ENCODE measurements around the gene RAET1E. TPM values are rescaled to one million over a fixed set of nuclear protein-coding genes. Genes with fewer than 3 reads are reported as not detected.
A peak's percentile ranks its signal among the peaks of the same experiment; 100 is the strongest.
"Not testable (repeated sequence)": the region's sequence is repeated elsewhere in the genome, so short reads cannot be mapped to it uniquely, and the experiment has no call there.

RAET1E gene
- total RNA-seq, 1 donor from 2014 or later: not detected

GRCh38 chr6:149897015-149897697 is 757 bp downstream of the RAET1E start:
- H3K9me3 Mint-ChIP-seq (ENCODE audit: low read depth): no peaks in the 10 kb centered on the region
- H3K4me1 Mint-ChIP-seq (ENCODE audit: low read depth): peaks cover 39% of the 10 kb centered on the region
- H3K36me3 Mint-ChIP-seq (ENCODE audit: low read depth): no peaks in the 10 kb centered on the region
- no peaks in the 10 kb centered on the region for H3K27me3 Mint-ChIP-seq (ENCODE audit: low read depth)
- H3K27ac Mint-ChIP-seq (ENCODE audit: unreplicated experiment): peak overlapping the region; percentile 93
- no peak for DNase-seq (ENCODE audit: low spot score)
- peak overlapping the region; percentile 60 for H3K4me3 Mint-ChIP-seq (ENCODE audit: unreplicated experiment)
- no peak for TF ChIP-seq CTCF (IDR thresholded peaks at IDR 0.05)

GRCh38 chr6:149896491-149896890 is 1.4 kb downstream of the RAET1E start:
- no peak for TF ChIP-seq CTCF (IDR thresholded peaks at IDR 0.05)
- Mint-ChIP-seq H3K4me1 (ENCODE audit: low read depth) (peaks cover 39% of the 10 kb centered on the region), H3K27ac (ENCODE audit: unreplicated experiment) (peak overlapping the region; percentile 93), H3K9me3 (ENCODE audit: low read depth) (no peaks in the 10 kb centered on the region), H3K36me3 (ENCODE audit: low read depth) (no peaks in the 10 kb centered on the region), H3K4me3 (ENCODE audit: unreplicated experiment) (no peak overlapping the region), H3K27me3 (ENCODE audit: low read depth) (no peaks in the 10 kb centered on the region)
- no peak for DNase-seq (ENCODE audit: low spot score)

GRCh38 chr6:149895833-149896271 is 2.1 kb downstream of the RAET1E start:
- peak overlapping the region; percentile 93 for H3K27ac Mint-ChIP-seq (ENCODE audit: unreplicated experiment)
- no peaks in the 10 kb centered on the region for H3K9me3 Mint-ChIP-seq (ENCODE audit: low read depth)
- no peak for DNase-seq (ENCODE audit: low spot score)
- no peaks in the 10 kb centered on the region for H3K36me3 Mint-ChIP-seq (ENCODE audit: low read depth)
- H3K27me3 Mint-ChIP-seq (ENCODE audit: low read depth): no peaks in the 10 kb centered on the region
- no peak overlapping the region for H3K4me3 Mint-ChIP-seq (ENCODE audit: unreplicated experiment)
- no peak for TF ChIP-seq CTCF (IDR thresholded peaks at IDR 0.05)
- peaks cover 44% of the 10 kb centered on the region for H3K4me1 Mint-ChIP-seq (ENCODE audit: low read depth)

GRCh38 chr6:149895048-149895590 is 2.8 kb downstream of the RAET1E start:
- TF ChIP-seq CTCF (IDR thresholded peaks at IDR 0.05): no peak
- no peak overlapping the region for H3K4me3 Mint-ChIP-seq (ENCODE audit: unreplicated experiment)
- H3K27ac Mint-ChIP-seq (ENCODE audit: unreplicated experiment): peak overlapping the region; percentile 93
- H3K27me3 Mint-ChIP-seq (ENCODE audit: low read depth): no peaks in the 10 kb centered on the region
- H3K9me3 Mint-ChIP-seq (ENCODE audit: low read depth): no peaks in the 10 kb centered on the region
- DNase-seq (ENCODE audit: low spot score): no peak
- peaks cover 51% of the 10 kb centered on the region for H3K4me1 Mint-ChIP-seq (ENCODE audit: low read depth)
- no peaks in the 10 kb centered on the region for H3K36me3 Mint-ChIP-seq (ENCODE audit: low read depth)

- H3K4me1 Mint-ChIP-seq (ENCODE audit: low read depth): peaks cover 36% of the 10 kb centered on the region
- H3K9me3 Mint-ChIP-seq (ENCODE audit: low read depth); DNase-seq (ENCODE audit: low spot score); H3K27me3 Mint-ChIP-seq (ENCODE audit: low read depth); H3K27ac Mint-ChIP-seq (ENCODE audit: unreplicated experiment); H3K36me3 Mint-ChIP-seq (ENCODE audit: low read depth); H3K4me3 Mint-ChIP-seq (ENCODE audit: unreplicated experiment): not testable (repeated sequence)
Observed at GRCh38 chr6:149891864-149892263, 6.0 kb downstream of the RAET1E start.

GRCh38 chr6:149891259-149891658 is 6.7 kb downstream of the RAET1E start:
- no peak for DNase-seq (ENCODE audit: low spot score)
- Mint-ChIP-seq H3K9me3 (ENCODE audit: low read depth) (no peaks in the 10 kb centered on the region), H3K27ac (ENCODE audit: unreplicated experiment) (no peak overlapping the region), H3K36me3 (ENCODE audit: low read depth) (no peaks in the 10 kb centered on the region), H3K4me1 (ENCODE audit: low read depth) (peaks cover 30% of the 10 kb centered on the region), H3K4me3 (ENCODE audit: unreplicated experiment) (no peak overlapping the region), H3K27me3 (ENCODE audit: low read depth) (no peaks in the 10 kb centered on the region)
- no peak for TF ChIP-seq CTCF (IDR thresholded peaks at IDR 0.05)
